NCI-H460 (cell line): ENCODE data around the gene RPUSD2. TPM values are rescaled to one million over a fixed set of nuclear protein-coding genes. Genes with fewer than 3 reads are reported as not detected.
A peak's percentile ranks its signal among the peaks of the same experiment; 100 is the strongest.

ENCODE experiments used
- DNase-seq: peaks from one replicate; pipeline ENCODE4 v3.0.0-alpha.2; 2016; ENCODE audit warnings: low read depth; ENCODE audit errors: extremely low read depth
- polyA plus RNA-seq: library from polyadenylated mRNA; depleted of rRNA; stranded (reverse); fragments of >200 nt; gene quantifications from 2 replicates; pipeline ENCODE4 v1.2.3, GENCODE V29; 2014; cell fraction: nucleus; rRNA removed
- total RNA-seq: library from RNA; depleted of rRNA; stranded (reverse); fragments of >200 nt; shearing (Covaris generic); gene quantifications from 2 replicates; pipeline ENCODE4 v1.2.3, GENCODE V29; 2014; rRNA removed

Gene RPUSD2, protein sequence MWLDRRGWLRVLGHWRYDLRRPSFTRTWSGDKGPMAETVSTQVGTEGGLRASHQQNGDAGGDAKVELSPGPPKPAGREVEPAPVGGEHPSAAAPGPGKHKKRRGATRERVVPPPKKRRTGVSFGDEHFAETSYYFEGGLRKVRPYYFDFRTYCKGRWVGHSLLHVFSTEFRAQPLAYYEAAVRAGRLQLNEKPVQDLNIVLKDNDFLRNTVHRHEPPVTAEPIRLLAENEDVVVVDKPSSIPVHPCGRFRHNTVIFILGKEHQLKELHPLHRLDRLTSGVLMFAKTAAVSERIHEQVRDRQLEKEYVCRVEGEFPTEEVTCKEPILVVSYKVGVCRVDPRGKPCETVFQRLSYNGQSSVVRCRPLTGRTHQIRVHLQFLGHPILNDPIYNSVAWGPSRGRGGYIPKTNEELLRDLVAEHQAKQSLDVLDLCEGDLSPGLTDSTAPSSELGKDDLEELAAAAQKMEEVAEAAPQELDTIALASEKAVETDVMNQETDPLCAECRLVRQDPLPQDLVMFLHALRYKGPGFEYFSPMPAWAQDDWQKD
- total RNA-seq: 13.3 and 13.5 TPM in 2 replicates
- 14.3 and 16.9 TPM in 2 replicates for polyA plus RNA-seq

- DNase-seq: peak; percentile 89
These were observed at the start of gene RPUSD2 for GRCh38 chr15:40569129-40569953. Gene RPUSD2 (plus strand): TSS chr15:40569299. CDS start chr15:40569338, 39 bp downstream.

DNA sequence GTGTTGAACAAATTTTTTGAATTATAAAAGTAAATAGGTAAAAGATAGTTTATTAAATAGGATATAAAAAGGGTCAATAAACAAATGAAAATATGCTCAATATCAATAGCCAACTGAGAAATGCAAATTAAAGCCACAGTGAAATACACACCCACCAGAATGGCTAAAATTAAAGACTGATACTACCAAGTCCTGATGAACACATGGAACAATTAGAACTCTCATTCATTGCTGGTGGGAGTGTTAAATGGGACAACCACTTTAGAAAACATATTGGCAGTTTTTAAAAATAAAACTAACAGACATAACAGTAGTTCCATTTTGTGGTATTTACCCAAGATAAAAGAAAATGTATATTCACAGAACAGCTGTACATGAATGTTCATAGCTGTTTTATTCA is 45.5 kb upstream of the RPUSD2 start:
- no peak for DNase-seq

GRCh38 chr15:40525855-40526254 is 43.2 kb upstream of the RPUSD2 start:
- no peak for DNase-seq

- DNase-seq: no peak
These were observed 40.3 kb upstream of the RPUSD2 start for GRCh38 chr15:40528801-40529200.

DNA sequence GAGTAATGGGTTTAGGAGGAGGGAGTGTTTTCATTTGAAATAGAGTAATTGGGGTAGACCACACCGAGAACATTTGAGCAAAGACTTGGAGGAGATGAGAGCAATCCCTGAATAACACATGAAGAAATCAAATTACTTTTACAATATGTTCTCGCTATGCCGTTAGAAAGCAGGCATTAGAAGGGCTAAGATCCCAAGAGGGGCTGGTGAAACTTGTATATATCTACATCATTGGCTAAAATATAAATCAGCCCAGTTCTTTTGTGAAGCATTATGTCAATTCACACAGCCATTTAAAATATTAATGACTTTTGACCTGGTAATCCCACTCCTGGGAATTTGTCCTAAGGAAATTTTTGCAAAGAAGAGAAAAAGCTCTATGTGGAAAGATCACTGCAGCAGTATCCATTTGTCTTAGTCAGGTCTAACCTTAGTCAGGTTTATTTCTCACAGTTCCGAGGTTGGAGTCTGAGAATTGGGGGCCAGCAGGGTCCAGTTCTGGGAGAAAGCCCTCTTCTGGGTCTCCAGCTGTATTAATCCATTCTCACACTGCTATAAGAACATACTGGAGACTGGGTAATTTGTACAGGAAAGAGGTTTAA is 35.2 kb upstream of the RPUSD2 start:
- DNase-seq: no peak

GRCh38 chr15:40534371-40534770 is 34.7 kb upstream of the RPUSD2 start:
- DNase-seq: no peak

GRCh38 chr15:40536501-40536900 is 32.6 kb upstream of the RPUSD2 start:
- no peak for DNase-seq

DNA sequence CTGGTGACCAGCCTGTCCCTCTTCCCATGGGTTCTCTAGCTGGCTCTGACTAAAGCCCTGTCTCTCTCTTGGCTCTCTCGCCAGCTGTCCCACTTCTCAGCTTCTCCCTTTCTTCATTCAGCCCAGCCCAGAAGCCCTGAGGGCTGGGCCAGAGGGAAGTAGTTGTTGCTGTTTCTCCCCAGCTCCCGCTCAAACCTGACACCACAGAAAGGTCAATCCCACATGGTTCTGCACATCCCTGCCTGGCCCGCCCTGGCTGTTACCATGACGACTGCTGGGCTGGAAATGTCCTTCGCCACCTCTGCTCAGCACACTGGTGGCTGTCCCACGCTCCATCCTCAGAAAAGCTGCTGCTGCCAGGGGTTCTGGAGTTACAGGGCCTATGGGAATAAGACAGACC is 30.1 kb upstream of the RPUSD2 start:
- no peak for DNase-seq

DNA sequence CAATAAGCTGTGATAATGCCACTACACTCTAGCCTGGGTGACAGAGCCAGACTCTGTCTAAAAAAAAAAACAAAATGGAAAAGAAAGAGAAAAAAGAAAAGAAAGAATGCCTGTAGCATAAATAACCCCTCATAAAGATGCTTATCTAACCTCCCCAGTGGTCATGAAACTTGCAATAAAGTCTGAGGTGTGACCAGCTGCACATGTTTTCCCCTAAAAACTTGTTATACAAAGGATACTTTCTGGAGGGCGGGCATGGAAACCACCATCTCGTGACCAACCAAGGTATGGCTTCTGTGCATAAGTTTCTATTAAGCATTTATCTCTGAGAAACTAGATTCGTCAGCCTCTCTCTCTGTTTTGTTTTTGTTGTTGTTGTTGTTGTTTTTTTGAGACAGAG is 26.0 kb upstream of the RPUSD2 start:
- DNase-seq: no peak

- no peak for DNase-seq
These were observed 25.3 kb upstream of the RPUSD2 start for GRCh38 chr15:40543631-40544294.

DNA sequence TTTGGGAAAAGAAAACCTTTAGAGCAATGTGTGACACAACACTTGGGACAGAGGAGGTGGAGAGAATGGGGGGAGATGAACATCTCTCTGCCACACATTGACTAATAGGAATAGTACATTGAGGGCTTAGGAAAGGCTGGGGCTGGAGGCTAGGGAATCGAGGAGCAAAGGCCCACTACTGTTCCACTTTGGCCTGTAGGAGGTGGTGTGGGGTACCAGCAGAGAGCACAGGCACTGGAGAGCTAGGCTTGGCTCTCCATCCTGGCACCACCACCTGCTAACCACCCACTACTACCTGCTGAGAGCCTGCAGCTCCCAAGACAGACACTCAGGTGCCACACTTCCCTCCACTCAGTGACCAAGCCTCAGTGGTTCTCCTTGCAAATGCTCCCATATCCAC is 23.6 kb upstream of the RPUSD2 start:
- no peak for DNase-seq

GRCh38 chr15:40548610-40549009 is 20.5 kb upstream of the RPUSD2 start:
- no peak for DNase-seq

- DNase-seq: no peak
These were observed 19.2 kb upstream of the RPUSD2 start for GRCh38 chr15:40549894-40550293.

DNA sequence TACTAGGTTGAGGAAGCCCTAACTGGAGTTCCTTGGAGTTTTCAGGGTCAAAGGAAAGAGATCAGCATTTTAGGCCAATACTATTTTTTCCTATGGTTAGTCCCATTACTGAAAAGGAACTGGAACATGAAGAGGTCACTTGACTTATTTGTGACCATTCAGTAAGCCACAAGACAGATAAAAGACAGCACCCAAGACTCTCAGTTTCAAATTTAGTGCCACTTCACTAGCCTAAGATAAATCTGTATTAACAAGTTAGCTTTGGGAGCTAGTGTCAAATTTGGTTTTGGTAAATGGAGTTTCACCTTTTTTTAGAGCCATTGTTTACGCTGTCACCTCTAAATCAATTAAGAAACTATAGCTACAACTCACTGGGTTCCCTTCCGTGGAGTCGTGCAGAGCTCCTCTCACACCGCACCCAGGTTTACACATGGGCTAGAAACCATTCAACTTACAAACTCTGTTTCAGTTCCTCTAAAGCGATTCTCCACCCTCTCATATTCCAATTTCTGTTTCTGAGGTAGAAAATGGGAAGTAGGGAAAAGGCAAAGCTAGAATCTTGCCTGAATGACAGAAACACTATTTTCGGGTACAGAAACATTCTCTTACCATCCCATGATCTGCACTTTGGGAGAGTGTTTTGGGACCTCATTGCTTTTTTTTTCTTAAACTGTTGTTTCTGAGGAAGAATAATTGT is 18.6 kb upstream of the RPUSD2 start:
- no peak for DNase-seq

DNA sequence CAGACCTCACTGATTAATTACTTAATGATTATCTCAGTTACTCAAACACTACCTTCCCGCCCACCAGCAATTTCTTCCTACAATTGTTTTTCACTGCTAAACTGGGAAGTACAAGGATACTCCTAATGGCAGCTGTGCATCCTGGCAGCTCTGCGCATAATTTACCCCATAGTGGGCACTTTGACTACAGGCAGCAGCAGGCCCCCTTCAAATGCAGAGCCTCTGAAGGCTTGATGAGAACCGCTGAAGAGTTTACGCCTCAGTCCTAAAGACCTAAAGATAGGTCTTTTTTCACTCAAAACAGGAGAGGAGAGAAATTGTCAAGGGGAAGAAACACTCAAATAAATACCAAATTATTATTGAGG is 15.0 kb upstream of the RPUSD2 start:
- no peak for DNase-seq

- no peak for DNase-seq
These were observed 13.2 kb upstream of the RPUSD2 start for GRCh38 chr15:40555876-40556275.

DNA sequence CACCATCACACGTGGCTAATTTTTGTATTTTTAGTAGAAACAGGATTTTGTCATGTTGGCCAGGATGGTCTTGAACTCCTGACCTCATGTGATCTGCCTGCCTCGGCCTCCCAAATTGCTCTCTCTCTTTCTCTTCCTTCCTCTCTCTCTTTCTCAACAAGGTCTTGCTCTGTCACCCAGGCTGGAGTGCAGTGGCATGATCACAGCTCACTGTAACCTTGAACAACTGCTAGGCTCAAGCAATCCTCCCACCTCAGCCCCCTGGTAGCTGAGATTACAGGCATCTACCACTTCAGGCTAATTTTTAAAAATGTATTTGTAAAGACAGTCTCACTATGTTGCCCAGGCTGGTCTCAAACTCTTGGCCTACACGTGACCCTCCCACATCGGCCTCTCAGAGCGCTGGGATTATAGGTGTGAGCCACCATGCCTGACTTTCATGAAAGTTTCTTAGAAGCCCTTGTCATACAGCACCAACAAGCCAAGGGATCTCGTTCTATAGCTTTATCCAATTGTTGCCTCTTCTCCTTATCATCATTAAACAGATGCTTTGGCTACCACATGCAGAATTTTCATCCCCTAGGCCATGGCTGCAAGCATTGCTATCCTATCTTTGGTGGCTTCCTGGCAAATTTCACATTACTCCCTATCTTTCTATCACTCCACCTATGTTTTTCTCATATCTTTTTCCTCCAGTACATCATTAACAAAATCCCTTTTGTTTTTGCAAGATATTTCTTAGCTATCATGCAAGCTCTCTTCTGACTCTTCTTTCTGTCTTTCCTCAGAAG is 10.0 kb upstream of the RPUSD2 start:
- DNase-seq: no peak

GRCh38 chr15:40562691-40563090 is 6.4 kb upstream of the RPUSD2 start:
- no peak for DNase-seq

GRCh38 chr15:40563426-40563825 is 5.7 kb upstream of the RPUSD2 start:
- DNase-seq: no peak
